ENCODE measurements around the gene NOL6. TPM values are rescaled to one million over a fixed set of nuclear protein-coding genes. Genes with fewer than 3 reads are reported as not detected.
A peak's percentile ranks its signal among the peaks of the same experiment; 100 is the strongest.
"Not testable (repeated sequence)": the region's sequence is repeated elsewhere in the genome, so short reads cannot be mapped to it uniquely, and the experiment has no call there.

The NOL6 gene
- total RNA-seq, 6 experiments from 2014 or later, result 57.9 to 69.2 (median 62.2) TPM

- peak overlapping the region; percentile 97 for H3K4me3 Mint-ChIP-seq
- peaks cover 12% of the 10 kb centered on the region; the same call in 1 of the 2 replicates for H3K9me3 Mint-ChIP-seq
- TF ChIP-seq CTCF (IDR thresholded peaks at IDR 0.05), result no peak
- DNase-seq, result peak; percentile 36
- H3K27ac Mint-ChIP-seq, result peak overlapping the region; percentile 100
- H3K27me3 Mint-ChIP-seq (ENCODE audit: insufficient read depth), result peaks cover 2% of the 10 kb centered on the region
- peaks cover 12% of the 10 kb centered on the region for H3K36me3 Mint-ChIP-seq (ENCODE audit: low read depth)
- H3K4me1 Mint-ChIP-seq (ENCODE audit: low read depth), result peaks cover 65% of the 10 kb centered on the region
These were observed 36.8 kb upstream of the NOL6 start for GRCh38 chr9:33510262-33511183.

DNA sequence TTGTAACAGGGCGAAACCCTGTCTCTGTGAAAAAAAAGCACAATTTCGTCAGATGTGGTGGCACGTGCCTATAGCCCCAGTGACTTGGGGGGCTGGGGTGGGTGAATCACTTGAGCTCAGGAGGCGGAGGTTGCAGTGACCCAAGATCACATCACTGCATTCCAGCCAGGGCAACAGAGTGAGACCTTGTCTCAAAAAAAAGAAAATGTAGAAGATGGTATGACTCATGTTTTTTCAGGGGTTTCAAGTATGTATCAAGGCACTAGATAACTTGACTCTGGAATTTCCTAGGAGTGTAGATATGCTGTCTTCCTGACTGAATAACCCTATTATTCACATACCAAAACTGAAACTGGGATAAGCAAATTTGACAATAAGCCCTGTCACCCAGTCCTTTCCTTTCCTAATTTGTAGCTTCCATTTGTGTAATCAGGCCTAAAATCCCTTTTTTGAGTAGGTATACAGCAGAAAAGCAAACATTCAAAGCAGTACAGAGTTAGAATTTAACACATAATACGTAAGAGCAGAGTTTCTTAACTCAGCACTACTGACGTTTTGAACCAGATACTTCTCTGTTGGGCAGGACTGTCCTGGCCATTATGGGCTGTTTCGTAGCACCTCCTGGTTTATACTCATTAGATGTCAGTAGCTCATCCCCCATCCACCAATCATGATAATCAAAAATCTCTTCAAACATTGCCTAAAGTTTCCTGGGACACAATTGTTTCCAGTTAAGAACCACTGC lies 33.1 kb upstream of the NOL6 start:
- no peak for TF ChIP-seq CTCF (IDR thresholded peaks at IDR 0.05)
- Mint-ChIP-seq H3K27ac (peak overlapping the region; percentile 97), H3K4me3 (peak overlapping the region; percentile 86), H3K9me3 (no peaks in the 10 kb centered on the region), H3K36me3 (ENCODE audit: low read depth) (0 out of 2 replicates have a peak, but pooled peaks cover 3% of the 10 kb centered on the region), H3K27me3 (ENCODE audit: insufficient read depth) (no peaks in the 10 kb centered on the region), H3K4me1 (ENCODE audit: low read depth) (peaks cover 57% of the 10 kb centered on the region)
- peak; percentile 96 for DNase-seq

DNA sequence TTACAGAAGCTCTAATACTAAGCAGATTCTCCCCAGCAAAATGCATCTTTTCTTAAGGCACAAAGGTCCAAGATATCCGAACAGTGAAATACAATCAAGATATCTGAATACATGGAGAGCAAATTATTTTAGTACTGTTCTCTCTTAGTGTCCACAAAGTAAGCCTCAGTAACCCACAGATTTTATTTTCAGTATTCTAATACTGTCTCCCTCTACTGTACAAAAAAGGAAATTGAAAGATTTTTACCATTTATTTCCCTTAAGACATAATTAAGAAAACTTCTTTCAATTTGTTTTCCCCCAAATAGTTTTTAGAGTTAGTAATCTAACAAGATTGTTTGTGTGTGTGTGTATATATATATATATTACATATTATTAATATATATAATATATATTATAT lies 24.7 kb upstream of the NOL6 start:
- H3K4me3 Mint-ChIP-seq, result no peak overlapping the region
- no peak overlapping the region for H3K27ac Mint-ChIP-seq
- peaks cover 1% of the 10 kb centered on the region for H3K27me3 Mint-ChIP-seq (ENCODE audit: insufficient read depth)
- peak; percentile 67 for TF ChIP-seq CTCF (IDR thresholded peaks at IDR 0.05)
- peaks cover 21% of the 10 kb centered on the region for H3K4me1 Mint-ChIP-seq (ENCODE audit: low read depth)
- no peak for DNase-seq
- no peaks in the 10 kb centered on the region for H3K36me3 Mint-ChIP-seq (ENCODE audit: low read depth)
- no peaks in the 10 kb centered on the region for H3K9me3 Mint-ChIP-seq

DNA sequence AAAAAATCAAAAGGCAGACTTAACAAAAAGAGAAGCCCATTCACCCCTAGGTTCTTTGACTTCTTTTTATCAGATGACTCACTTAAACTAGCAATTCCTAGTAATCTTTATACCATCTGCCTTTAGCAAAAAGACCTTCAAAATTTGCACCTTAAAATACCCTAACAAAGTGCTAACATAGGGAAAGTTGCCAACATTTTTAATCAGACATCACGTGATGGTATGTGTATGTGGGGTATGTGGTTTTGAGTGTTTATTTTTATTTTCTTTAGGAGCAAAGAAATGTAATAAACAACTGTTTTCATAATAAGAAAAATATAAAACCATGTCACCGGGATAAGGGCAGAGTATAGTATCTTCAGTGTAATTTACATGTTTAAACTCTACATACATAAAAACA lies 20.1 kb upstream of the NOL6 start:
- not testable (repeated sequence) for H3K36me3 Mint-ChIP-seq (ENCODE audit: low read depth); H3K27ac Mint-ChIP-seq; H3K9me3 Mint-ChIP-seq; H3K4me3 Mint-ChIP-seq; DNase-seq; H3K27me3 Mint-ChIP-seq (ENCODE audit: insufficient read depth)
- H3K4me1 Mint-ChIP-seq (ENCODE audit: low read depth), result peaks cover 37% of the 10 kb centered on the region

GRCh38 chr9:33489066-33489465 lies 15.3 kb upstream of the NOL6 start:
- no peak for TF ChIP-seq CTCF (IDR thresholded peaks at IDR 0.05)
- Mint-ChIP-seq H3K4me1 (ENCODE audit: low read depth) (peaks cover 31% of the 10 kb centered on the region), H3K27ac (peak overlapping the region; percentile 45), H3K9me3 (no peaks in the 10 kb centered on the region), H3K4me3 (peak overlapping the region; percentile 1; the same call in 1 of the 2 replicates), H3K27me3 (ENCODE audit: insufficient read depth) (peaks cover 1% of the 10 kb centered on the region; the same call in 1 of the 2 replicates), H3K36me3 (ENCODE audit: low read depth) (no peaks in the 10 kb centered on the region)
- DNase-seq, result peak; percentile 63

DNA sequence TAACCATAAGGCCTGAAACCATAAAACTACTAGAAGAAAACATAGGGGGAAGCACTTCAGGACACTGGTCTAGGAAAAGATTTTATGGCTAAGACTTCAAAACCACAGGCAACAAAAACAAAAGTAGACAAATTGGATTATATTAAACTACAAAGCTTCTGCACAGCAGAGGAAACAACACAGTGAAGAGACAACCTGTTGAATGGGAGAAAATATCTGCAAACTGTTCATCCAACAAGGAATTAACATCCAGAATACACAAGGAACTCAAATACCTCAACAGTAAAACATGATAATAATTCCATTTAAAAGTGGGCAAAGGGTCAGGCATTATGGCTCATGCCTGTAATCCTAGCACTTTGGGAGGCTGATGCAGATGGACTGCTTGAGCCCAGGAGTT lies 11.6 kb upstream of the NOL6 start:
- not testable (repeated sequence) for H3K4me3 Mint-ChIP-seq; H3K36me3 Mint-ChIP-seq (ENCODE audit: low read depth); H3K9me3 Mint-ChIP-seq; DNase-seq; H3K27me3 Mint-ChIP-seq (ENCODE audit: insufficient read depth); H3K27ac Mint-ChIP-seq
- peaks cover 23% of the 10 kb centered on the region for H3K4me1 Mint-ChIP-seq (ENCODE audit: low read depth)
